NT2/D1 (cell line): ENCODE measurements around the gene PRSS50.

Source experiments
- SUZ12 ChIP-seq: IDR thresholded peaks from 2 replicates; pipeline ENCODE4 v1.6.1; 2011; ENCODE audit not compliant: insufficient read length, insufficient read depth; ENCODE audit errors: extremely low read depth
- YY1 ChIP-seq: IDR thresholded peaks from 2 replicates; pipeline ENCODE4 v1.6.1; 2011; ENCODE audit not compliant: insufficient read length, insufficient read depth
- ZNF274 ChIP-seq: IDR thresholded peaks from 2 replicates; pipeline ENCODE4 v1.6.1; 2011; ENCODE audit warnings: mild to moderate bottlenecking, low read depth, low read length

DNA sequence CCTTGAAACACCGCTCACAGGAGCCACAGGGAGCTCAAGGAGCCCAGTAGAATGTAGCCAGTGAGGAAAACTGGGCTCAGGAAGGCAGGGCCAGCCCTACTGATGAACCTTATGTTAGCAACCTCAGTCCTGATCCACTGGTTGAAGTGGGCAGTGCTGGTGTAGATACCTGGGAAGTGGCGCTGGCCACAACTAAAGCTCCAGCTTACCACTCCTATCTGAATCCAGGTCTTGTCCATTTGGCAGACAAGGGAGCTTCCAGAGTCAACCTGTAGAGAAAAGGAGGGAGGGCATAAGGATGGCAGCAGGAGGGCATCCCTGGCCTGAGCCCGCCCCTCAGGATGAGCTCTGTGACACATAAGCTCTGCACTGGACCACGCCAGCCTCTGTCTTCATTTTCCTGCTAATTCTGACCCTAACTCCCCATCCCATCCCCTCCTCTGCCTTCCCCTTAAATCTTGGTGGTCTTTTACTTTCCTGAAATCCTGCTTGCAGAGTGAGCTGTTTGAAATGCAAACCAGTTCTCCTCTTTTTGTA, 2.1 kb upstream of the PRSS50 start:
- TF ChIP-seq ZNF274 (no peak), YY1 (no peak), SUZ12 (no peak)
